Superior temporal gyrus (tissue), 1 donor: ENCODE results near the gene TLN1.

Experiments used
- DNase-seq: peaks from one replicate; pipeline ENCODE4 v3.0.0-alpha.2; 2016; ENCODE audit errors: extremely low spot score

The TLN1 gene

GRCh38 chr9:35705836-35706430 lies 26.1 kb downstream of the TLN1 start:
- DNase-seq: no peak

GRCh38 chr9:35705372-35705771 lies 26.6 kb downstream of the TLN1 start:
- no peak for DNase-seq

- no peak for DNase-seq
These were observed 27.9 kb downstream of the TLN1 start for GRCh38 chr9:35703906-35704672.

GRCh38 chr9:35702696-35703095 lies 29.3 kb downstream of the TLN1 start:
- DNase-seq: no peak

GRCh38 chr9:35700942-35701341 lies 31.1 kb downstream of the TLN1 start:
- DNase-seq: no peak

- DNase-seq: no peak
These were observed 32.0 kb downstream of the TLN1 start for GRCh38 chr9:35700031-35700430.

GRCh38 chr9:35698231-35698630 lies 33.8 kb downstream of the TLN1 start:
- no peak for DNase-seq

- DNase-seq: no peak
These were observed 34.5 kb downstream of the TLN1 start for GRCh38 chr9:35697486-35697885.

GRCh38 chr9:35696520-35697215 lies 35.3 kb downstream of the TLN1 start:
- peak; percentile 66 for DNase-seq

- no peak for DNase-seq
These were observed 36.0 kb downstream of the TLN1 start for GRCh38 chr9:35695943-35696401.

GRCh38 chr9:35691757-35692301 lies 40.2 kb downstream of the TLN1 start:
- no peak for DNase-seq

GRCh38 chr9:35691334-35691650 lies 40.7 kb downstream of the TLN1 start:
- DNase-seq: no peak

- DNase-seq: no peak
These were observed 41.2 kb downstream of the TLN1 start for GRCh38 chr9:35690614-35691333.

GRCh38 chr9:35690294-35690613 lies 41.7 kb downstream of the TLN1 start:
- DNase-seq: no peak

GRCh38 chr9:35689542-35690293 lies 42.3 kb downstream of the TLN1 start, which contains the start of gene TPM2:
TSS of gene TPM2 (minus strand) at chr9:35689925. CDS start at chr9:35689817, 108 bp downstream.
- no peak for DNase-seq

- DNase-seq: no peak
These were observed 43.1 kb downstream of the TLN1 start for GRCh38 chr9:35688558-35689541.

GRCh38 chr9:35687972-35688557 lies 43.9 kb downstream of the TLN1 start:
- DNase-seq: no peak

GRCh38 chr9:35687306-35687705 lies 44.7 kb downstream of the TLN1 start:
- no peak for DNase-seq
